Activated CD4-positive, CD25-positive, alpha-beta regulatory T cell treated with anti-CD3 and anti-CD28 coated beads, Interleukin-2, amount 50 U/mL, for 16 hours (primary cell): Measurements from ENCODE around the gene GABPB1.

ENCODE experiments used
- DNase-seq: peaks from one replicate; pipeline ENCODE4 v3.0.0-alpha.2; 2020; ENCODE audit warnings: low read depth, low spot score

Gene GABPB1

GRCh38 chr15:50241684-50242450, 113.1 kb downstream of the GABPB1 start:
- no peak for DNase-seq

GRCh38 chr15:50238255-50238654, 116.7 kb downstream of the GABPB1 start:
- DNase-seq = no peak

GRCh38 chr15:50236433-50236832, 118.6 kb downstream of the GABPB1 start:
- DNase-seq = no peak

GRCh38 chr15:50235794-50236193, 119.2 kb downstream of the GABPB1 start:
- no peak for DNase-seq

- DNase-seq = no peak
Measured at GRCh38 chr15:50234764-50235163, 120.2 kb downstream of the GABPB1 start.

- no peak for DNase-seq
Measured at GRCh38 chr15:50233192-50233736, 121.7 kb downstream of the GABPB1 start.

GRCh38 chr15:50232791-50233190, 122.2 kb downstream of the GABPB1 start:
- no peak for DNase-seq

- no peak for DNase-seq
Measured at GRCh38 chr15:50231761-50232160, 123.2 kb downstream of the GABPB1 start.

- no peak for DNase-seq
Measured at GRCh38 chr15:50229336-50229735, 125.7 kb downstream of the GABPB1 start.

- no peak for DNase-seq
Measured at GRCh38 chr15:50228866-50229265, 126.1 kb downstream of the GABPB1 start.

- DNase-seq = no peak
Measured at GRCh38 chr15:50227076-50227475, 127.9 kb downstream of the GABPB1 start.

- no peak for DNase-seq
Measured at GRCh38 chr15:50225938-50226337, 129.1 kb downstream of the GABPB1 start.
